ENCODE measurements around the gene PRKCB.
"Not testable (repeated sequence)": the region's sequence is repeated elsewhere in the genome, so short reads cannot be mapped to it uniquely, and the experiment has no call there.

PRKCB gene

DNA sequence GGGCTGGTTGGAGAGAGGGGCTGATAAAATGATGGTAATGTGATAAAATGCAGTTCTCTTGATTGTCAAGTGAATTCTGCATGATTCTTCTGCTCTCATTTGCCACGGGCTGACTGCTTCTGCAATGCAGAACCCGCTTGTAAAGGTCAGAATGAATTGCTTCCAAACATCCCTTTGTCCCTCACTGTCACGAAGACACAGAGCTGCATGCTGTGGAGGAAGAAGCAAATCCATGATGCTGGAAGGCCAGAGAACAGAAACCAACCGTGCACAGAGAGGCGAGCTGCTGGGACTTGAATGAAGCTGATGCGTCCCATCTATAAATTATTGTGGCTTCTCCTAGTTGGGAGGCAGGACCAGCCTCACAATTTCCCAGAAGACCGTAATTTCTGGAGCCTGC is 171.6 kb downstream of the PRKCB start:
- DNase-seq (ENCODE audit: low read depth in 3 of 3), result no peak

DNA sequence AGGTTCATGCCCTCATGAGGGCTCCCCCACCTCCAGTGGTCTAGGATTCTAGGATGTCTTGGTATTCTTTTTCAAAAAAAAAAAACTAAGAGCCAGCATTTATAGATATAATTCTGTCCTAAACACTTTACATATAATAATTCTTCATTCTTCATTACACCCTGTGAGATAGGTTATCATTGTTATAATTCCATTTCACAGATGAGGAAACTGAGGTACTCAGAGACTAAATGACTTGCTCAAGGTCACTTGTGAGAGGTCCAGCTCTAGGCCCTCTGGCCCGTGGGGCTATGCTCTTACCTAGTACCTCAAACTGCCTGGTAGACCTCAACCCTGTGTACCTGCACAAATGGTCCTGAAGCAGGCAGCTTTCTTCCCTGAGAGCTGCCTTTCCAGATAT is 172.2 kb downstream of the PRKCB start:
- no peak for DNase-seq (ENCODE audit: low read depth in 3 of 3)

DNA sequence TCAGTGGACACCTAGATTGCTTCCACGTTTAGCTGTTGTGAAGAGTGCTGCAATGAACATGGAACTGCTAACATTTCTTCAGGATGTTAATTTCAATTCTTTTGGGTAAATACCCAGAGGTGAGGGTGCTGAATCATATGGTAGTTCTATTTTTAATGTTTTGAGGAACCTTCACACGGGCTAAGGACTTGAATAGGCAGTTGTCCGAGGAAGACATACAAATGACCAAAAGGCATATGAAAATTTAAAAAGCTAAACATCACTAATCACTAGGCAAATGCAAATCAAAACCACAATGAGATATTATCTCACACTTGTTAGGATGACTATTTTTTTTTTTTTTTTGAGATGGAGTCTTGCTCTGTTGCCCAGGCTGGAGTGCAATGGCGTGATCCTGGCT is 173.3 kb downstream of the PRKCB start:
- no peak for DNase-seq (ENCODE audit: low read depth in 3 of 3)

DNA sequence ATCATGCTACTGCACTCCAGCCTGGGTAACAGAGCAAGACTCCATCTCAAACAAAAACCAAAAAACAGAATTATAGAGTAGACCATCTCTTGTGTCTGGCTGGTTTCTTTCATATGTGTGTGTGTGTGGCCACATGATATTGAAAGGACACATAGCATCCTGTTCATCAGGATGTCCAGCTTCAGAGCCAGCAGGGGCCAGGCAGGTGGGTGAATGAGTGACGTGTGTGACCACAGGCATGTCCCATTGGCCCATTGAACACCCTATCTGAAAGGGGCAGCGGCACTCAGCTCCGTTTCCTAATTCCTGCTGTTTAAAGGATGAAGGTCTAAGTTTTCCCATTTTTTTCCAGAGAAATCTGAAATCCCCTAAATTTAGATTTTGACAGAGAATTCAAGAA is 174.2 kb downstream of the PRKCB start:
- DNase-seq (ENCODE audit: low read depth in 3 of 3), result no peak

DNA sequence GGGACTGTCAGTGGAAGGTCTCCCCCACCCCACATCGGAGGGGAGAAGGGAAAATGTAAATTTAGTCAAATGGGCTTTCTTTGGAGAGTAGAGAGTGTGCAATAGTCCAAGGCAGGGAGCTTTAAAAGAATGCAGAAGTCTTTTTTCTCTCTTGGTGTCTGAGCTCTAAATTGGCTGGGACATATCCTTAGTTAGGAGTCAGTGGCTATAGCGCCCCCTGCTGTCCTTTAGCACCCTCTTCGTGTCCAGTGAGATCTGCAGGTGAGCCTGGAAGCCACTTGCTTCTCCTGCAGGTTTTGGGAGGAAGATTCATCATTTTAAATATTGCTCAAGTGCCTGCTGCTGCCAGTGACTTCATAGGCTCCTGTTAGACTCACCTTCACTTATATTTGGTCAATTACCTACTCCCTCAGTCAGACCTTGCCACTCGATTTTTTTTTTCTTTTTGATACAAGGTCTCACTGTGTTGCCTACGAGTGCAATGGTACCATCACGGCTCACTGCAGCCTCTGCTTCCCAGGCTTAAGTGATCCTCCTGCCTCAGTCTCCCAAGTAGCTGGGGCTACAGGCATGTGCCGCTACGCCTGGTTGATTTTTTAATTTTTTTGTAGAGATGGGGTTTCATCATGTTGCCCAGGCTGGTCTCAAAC is 174.8 kb downstream of the PRKCB start:
- peak; percentile 61 to 78 (median 77) for DNase-seq (ENCODE audit: low read depth in 3 of 3)

DNA sequence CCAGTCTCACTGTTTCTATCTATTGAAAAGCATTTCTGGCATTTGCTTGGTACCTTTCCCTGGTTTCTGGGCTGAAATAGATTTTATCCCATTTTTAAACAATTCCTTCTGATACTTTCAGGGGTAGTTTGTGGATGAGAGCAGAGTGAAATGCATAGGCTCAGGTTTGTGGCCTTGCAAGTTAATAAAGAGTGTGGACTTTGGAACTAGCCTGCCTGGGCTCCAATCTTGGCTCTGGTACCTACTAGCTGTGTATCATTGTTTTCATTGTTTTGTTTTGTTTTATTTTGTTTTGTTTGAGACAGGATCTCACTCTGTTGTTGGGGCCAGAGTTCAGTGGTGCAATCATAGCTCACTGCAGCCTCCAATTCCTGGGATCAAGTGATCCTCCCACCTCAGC is 175.5 kb downstream of the PRKCB start:
- no peak for DNase-seq (ENCODE audit: low read depth in 3 of 3)

DNA sequence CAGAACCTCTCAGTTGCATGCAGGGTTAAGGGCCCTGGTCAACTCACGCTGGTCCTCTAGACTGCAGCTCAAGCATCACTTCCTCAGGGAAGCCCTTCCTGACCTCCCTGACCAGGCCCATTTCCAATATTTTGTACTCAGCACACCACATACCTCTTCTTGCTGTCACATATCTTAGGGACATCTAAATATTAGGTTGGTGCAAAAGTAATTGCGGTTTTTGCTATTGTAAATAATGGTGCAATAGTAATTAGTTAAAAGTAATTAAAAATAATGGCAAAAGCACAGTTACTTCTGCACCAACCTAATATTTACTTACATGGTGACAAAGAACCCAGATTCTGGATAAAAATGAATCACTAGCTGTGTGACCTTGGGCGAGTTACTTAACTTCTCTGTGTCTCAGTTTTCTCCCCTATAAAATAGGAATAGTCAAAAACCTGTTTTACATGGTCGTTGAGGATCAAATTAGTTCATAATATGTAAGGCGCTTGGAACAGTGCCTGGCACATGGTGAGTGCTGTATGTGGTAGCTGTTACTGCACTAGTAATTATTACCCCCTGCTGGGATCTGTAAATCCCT is 177.4 kb downstream of the PRKCB start:
- DNase-seq (ENCODE audit: low read depth in 3 of 3), result no peak

DNA sequence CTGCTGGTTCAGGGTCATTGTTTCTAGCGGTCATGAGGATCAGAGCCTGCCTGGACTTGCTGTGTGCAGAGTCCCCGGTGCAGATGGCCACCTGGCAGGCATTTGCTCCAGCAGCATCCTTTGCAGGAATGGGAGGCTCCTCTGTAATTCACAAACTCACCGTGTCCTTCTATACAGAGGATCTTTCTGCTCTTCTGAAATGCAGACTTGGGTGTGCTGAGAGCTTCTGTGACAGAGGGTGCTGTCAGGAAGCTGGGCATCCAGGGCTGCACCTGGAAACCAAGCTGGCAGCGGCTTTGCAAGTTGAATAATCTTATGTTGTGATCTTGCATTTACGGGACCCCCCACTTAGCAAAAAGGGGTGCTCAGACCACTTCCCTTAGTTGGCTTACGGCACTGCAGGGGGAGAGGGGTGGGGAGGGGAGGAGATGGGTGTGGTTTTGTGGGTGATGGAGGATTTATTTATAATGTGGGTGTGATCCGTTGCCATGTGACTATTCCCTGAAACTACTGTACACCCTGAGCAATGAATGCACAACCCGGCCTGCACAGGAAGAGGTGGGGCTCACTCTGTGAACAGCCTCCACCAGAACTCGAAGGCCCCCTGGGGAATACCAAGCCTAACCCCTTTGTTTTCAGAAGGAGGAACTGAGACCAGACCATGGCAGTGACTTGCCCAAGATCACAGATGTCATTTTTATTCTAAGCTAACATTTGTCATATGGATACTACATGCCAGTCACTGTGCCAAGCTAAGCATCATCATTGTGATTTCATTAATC is 178.3 kb downstream of the PRKCB start:
- DNase-seq (ENCODE audit: low read depth in 3 of 3), result peak in 2 of 3 experiments; percentile 24 to 28

DNA sequence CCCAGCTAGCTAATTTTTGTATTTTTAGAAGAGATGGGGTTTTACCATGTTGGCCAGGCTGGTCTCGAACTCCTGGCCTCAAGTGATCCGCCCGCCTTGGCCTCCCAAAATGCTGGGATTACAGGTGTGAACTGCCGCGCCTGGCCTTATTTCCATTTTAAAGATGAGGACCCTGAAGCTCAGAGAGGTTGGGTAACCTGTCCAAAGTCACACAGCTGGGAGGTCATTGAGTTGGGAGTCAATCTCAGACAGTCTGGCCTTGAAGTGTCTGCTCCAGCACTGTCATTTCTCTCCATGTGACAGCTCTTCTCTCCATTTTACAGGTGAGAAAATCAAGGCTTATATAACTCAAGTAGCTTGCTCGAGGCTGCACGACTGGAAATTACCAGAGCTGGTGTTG is 179.2 kb downstream of the PRKCB start:
- not testable (repeated sequence) for DNase-seq (ENCODE audit: low read depth in 3 of 3)

DNA sequence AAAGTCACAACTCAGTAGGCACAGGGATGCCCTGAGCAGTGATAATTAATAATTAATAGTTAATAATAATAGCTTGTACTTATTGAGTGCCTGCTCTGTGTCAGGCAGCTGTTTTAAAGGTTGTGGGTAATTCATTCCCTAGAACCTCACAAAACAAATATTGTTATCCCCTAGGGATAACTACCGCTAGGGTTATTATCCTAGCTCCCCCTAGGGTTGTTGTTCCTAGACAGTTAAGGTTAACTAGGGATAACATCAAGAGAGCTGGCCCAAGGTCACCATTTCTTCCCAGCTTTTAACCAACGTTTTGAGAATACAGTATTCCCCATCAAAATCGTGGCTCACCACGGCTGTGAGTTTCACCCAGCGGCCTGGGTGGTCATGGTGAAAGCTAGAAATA is 180.1 kb downstream of the PRKCB start:
- DNase-seq (ENCODE audit: low read depth in 3 of 3), result no peak

DNA sequence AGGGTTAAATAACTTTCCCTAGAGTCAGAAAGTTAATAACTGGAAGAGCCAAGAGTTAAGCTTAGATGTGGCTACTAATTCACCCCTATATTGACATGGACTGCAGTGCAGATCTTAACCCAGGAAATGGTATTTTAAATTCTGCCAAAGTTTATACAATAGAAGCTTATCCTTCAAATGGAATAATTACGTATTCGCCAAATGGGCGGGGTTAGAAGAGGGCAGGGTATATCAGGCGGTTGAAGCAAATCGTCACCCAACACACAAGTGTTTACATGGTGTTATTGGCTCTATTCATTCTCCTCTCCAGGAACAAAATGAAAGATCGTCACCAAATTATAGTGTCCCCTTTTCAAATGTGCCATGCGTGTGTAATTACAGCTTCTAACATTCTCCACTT is 182.7 kb downstream of the PRKCB start:
- no peak for DNase-seq (ENCODE audit: low read depth in 3 of 3)

DNA sequence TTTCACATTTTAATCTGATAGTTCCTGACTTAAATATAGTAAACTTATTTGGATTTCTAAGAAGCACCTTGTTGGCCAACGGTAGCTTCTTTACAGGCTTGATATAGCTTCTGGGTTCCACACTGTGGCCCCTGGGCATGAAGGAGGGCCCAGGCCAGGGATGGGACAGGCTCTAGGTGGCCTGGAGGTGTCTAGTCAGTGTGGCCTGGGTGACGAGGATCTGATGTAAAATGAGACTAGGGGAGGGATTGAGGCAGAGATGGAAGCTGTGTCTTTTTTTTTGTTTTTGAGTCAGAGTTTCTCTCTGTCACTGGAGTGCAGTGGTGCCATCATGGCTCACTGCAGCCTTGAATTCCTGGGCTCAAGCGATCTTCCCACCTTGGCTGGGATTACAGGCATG is 187.0 kb downstream of the PRKCB start:
- no peak for DNase-seq (ENCODE audit: low read depth in 3 of 3)

DNA sequence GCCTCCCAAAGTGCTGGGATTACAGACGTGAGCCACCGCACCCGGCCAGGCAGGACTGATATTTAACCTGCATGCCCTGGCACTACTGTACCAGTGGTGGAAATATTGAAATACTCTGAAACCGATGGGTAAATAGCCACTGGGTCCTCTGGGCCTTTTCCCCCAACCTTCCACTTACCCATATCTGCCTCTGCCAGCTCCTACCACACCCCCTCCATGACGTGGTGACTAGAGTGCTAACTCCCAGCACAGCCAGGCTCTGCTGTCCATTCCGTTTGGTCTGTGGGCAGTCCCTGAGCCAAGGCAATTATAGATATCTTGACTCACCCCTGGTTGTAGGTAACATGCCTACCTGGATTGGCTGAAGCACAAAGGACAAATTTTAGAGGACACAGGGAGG is 187.8 kb downstream of the PRKCB start:
- DNase-seq (ENCODE audit: low read depth in 3 of 3), result no peak

DNA sequence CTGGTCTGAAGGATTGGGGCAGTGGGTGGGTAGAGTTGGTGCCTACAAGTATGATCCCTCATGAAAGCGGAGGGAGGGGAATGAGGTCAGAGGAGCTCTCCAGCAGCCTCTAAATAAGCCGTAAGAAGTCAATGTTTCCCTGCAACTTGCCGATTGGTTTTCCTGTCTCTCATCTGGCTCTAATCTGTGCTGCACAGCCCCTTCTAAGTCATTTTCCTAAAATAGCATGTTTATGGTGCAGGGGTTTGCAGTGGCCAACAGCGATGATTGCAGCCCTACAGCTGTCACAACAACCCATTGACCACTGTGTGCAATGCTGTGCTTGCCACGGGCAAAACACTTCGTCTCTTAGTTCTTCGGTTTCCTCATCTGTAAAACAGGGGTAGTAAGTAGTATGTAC is 189.2 kb downstream of the PRKCB start:
- DNase-seq (ENCODE audit: low read depth in 3 of 3), result no peak

DNA sequence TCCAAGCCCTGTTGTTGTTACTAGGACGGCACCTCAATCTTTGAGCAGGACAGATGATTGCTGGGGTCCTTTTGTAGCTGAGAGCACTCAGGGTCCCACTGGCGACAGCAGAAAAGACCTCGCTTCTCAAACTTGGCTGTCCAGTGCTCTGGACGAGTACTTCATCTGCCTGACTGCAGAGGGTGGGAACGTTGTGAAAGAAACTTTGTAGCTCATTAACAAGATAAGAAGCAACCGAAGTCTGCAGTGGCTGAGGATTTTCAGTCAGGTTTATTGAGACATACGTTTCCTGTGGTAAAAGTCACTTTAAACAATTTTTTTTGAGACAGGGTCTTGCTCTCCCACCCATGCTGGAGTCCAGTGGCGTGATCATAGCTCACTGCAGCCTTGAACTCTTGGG is 191.7 kb downstream of the PRKCB start:
- DNase-seq (ENCODE audit: low read depth in 3 of 3), result no peak

DNA sequence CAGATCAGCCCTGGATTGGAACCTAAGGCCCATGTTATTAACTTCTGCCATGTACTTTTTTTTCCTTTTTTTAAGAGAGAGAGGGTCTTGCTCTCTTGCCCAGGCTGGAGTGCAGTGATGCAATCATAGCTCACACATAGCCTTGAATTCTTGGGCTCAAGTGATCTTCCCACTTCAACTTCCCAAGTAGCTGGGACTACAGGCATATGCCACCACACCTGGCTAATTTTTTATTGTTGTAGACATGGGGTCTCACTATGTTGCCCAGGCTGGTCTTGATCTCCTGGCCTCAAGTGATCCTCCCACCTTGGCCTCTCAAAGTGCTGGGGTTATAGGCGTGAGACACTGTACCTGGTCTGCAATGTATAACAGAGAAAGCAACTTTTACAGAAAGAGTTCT is 194.1 kb downstream of the PRKCB start:
- DNase-seq (ENCODE audit: low read depth in 3 of 3), result not testable (repeated sequence)

DNA sequence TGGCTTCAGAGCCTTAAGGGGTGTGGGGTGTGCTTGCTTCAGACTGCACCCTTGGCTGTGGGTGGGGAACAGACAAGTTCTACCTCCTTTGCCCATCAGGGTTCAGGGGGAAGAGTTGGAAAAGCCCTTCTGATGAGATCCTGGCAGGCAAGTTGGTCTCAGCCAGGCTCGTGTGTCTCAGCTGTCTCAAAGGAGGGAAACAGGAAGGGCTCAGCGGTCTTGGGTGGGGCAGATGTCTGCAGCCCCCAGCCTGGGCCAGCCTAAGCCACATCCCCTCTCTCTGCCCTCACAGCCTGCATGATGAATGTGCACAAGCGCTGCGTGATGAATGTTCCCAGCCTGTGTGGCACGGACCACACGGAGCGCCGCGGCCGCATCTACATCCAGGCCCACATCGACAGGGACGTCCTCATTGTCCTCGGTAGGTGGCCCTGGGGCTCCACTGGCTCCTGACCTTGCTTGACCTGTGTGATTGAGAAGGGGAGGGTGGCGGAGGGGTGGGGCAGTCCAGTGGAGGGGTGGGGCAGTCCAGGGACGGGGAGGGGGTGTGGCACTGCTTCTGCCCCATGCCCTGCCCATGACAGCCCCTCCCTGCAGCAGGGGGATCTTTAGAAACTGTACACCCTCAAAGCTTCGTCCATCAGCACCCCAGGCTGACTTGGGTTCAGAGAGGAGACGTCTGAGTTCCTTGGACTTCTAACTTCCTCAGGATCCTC is 199.5 kb downstream of the PRKCB start:
- DNase-seq (ENCODE audit: low read depth in 3 of 3), result no peak

DNA sequence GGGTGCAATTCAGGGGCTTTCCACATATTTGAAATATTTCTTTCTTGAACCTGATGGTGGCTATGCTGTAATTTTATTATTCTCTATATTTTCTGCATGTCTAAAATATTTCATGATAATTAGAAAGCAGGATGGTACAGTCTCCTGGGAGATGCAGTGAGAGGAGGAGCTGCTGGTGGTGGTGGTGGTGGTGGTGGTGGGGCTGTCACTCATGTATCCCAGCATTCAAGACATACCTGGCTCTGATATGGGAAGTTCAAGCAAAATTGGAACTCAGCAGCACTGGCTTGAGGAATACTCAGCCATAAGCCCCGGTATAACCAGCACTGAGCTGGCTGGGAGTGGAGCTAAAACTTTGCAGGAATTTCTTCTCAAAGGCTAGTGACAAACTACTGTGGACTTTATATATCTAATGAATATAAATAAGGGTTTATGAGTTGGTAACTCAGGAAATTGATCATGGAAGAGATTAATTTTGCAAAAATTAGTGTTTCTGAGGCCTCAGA is 200.3 kb downstream of the PRKCB start:
- DNase-seq (ENCODE audit: low read depth in 3 of 3), result no peak

DNA sequence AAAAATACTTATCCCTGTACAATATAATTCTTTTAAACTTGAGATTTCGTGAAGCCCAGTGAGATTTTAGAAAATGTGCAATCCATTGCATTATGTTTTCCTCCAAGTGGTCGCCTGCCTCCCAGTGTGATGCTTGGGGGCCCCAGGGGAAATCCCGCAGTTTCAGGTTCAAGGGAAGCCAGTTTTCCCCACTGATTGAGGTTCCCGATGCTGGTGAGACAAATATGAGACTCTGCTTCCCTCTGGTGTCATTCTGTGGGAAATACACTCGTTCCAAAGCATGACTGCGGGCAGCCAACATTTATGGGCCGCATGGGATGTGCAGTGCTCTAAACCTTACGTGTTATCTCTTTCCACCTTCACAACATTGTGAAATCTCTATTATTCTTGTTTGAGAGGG is 200.8 kb downstream of the PRKCB start:
- peak; percentile 9 to 22 (median 11) for DNase-seq (ENCODE audit: low read depth in 3 of 3)

DNA sequence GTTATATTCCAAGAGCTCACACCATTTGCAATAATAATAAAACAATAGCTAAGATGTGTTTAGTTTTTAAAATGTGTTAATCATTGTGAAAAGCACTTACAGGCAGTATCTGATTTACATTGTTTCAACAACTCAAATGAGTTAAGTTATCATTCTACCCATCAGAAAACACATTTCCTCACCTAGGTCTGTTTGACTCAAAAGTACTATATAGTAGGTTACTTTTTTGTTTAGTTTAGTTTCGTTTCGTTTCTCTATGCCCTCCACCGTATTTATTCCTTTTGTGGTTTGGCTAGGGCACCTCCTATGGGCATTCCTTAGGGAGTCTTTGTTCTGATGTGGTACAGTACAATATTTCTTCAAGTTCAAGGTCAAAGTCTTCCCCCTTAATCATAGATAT is 201.6 kb downstream of the PRKCB start:
- no peak for DNase-seq (ENCODE audit: low read depth in 3 of 3)

DNA sequence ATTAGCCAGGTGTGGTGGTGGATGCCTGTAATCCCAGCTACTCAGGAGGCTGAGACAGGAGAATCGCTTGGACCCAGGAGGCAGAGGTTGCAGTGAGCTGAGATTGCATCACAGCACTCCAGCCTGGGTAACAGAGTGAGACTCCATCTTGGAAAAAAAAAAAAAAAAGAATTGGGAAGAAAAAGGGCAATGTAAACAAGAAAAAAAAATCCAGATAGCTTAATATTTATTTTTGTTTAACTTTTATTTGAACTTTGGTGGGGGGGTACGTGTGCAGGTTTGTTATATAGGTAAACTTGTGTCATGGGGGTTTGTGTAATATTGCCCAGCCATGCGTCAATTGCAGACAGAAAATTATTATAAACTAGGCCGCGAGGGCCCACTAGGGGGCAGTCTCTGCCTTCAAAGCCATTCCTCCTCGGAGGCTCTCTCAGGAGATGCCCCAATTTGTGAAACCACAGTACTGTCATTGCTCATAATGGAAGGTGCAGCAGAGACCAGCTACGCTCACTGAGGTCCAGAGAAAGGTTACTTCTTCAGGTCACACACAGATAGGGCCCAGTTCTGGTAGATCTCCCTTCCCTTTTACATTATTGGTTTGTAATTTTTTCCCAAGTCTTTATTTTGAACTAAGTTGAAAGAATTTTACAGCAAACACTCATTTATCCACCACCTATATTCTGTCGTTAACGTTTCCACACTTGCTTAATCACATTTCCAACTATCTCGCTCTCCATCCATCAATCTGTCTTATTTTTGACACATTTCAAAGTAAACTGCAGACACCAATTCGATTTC is 206.2 kb downstream of the PRKCB start:
- peak; percentile 63 to 81 (median 73) for DNase-seq (ENCODE audit: low read depth in 3 of 3)

DNA sequence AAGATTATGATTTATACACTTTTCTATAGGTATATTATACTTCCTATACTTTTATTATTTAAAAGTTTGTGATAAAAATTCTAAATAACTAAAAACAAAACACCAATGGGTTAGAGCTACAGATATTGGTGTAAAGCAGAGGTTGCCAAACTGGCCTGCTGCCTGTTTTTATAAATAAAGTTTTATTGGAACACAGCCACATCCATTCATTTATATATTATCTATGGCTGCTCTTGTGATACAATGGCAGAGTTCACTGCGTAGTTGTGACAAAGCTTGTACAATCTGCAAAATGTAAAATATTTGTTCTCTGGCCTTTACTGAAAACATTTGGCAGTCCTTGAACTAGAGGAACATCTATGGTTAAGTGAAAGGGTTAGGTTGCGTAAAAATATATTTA is 208.7 kb downstream of the PRKCB start:
- DNase-seq (ENCODE audit: low read depth in 3 of 3), result no peak

Measured in stimulated activated CD4-positive, alpha-beta T cell treated with anti-CD3 and anti-CD28 coated beads, TNF-alpha, amount 100 ng/mL, for 24 hours (primary cell).